HCT116 (cell line): ENCODE measurements around the gene CYP24A1. TPM values are rescaled to one million over a fixed set of nuclear protein-coding genes. Genes with fewer than 3 reads are reported as not detected.
A peak's percentile ranks its signal among the peaks of the same experiment; 100 is the strongest.

Experiments used
- ATAC-seq: fragments of 200-7000 bp; cut with Tn5 transposase; 2 replicates; pipeline ENCODE4 v1.9.1; 2020; ENCODE audit warnings: mild to moderate bottlenecking, moderate library complexity
- BruUV-seq: library from RNA; stranded (reverse); fragments of 400-500 nt; replicated peaks from 2 replicates; lab custom pipeline; 2021; lab: Mats Ljungman, UMichigan
- CTCF ChIA-PET: fragments of 300-600 bp; sonication (Branson Sonifier 250); formaldehyde crosslinking; loops from one replicate; lab custom pipeline; 2021; ENCODE audit warnings: antibody characterized with exemption; lab: Charles Lee
- POLR2A ChIA-PET: fragments of 300-600, 350-600 bp; sonication (Branson Sonifier 250); formaldehyde crosslinking; loops from one replicate; lab custom pipeline; 2021; ENCODE audit warnings: antibody characterized with exemption; lab: Charles Lee
- RAD21 ChIA-PET, 2 experiments: fragments of 300-600 bp; sonication (Branson Sonifier 250); formaldehyde crosslinking; loops; one replicate each; lab custom pipeline; 2023; ENCODE audit warnings: low total read pairs in 2 of 2; ENCODE audit not compliant: uncharacterized antibody in 2 of 2, unreplicated experiment in 2 of 2, low non-redundant PET in 1 of 2; lab: Charles Lee
- DNase-seq: peaks from one replicate; pipeline ENCODE4 v3.0.0-alpha.2; 2010; ENCODE audit warnings: low read depth, low spot score
- H2AFZ ChIP-seq: fragments of 200-600 bp; shearing (Covaris generic), sonication (generic); 2 replicates; pipeline ENCODE4 v1.6.1; 2017; ENCODE audit warnings: low read depth, mixed run types, mixed read lengths, antibody characterized with exemption, low read length; ENCODE audit not compliant: poor library complexity, severe bottlenecking
- H3K27ac ChIP-seq: 2 replicates; pipeline ENCODE4 v1.5.1; 2012; ENCODE audit warnings: low read depth, low read length
- H3K27me3 ChIP-seq: fragments of 200-600 bp; sonication (generic); 2 replicates; pipeline ENCODE4 v1.6.1; 2016; ENCODE audit warnings: mixed run types, low read length, mixed read lengths; ENCODE audit not compliant: insufficient read depth
- H3K36me3 ChIP-seq, 2 experiments: fragments of 200-500 bp in 1 of 2; fragments of 200-600 bp in 1 of 2; sonication (Bioruptor generic) in 1 of 2; sonication (generic) in 1 of 2; 2 replicates each; pipeline versions ENCODE4 v1.5.1 to v1.6.1; 2014 to 2016; ENCODE audit warnings: low read length in 2 of 2, inconsistent platforms in 1 of 2, mixed read lengths in 1 of 2, mixed run types in 1 of 2; ENCODE audit not compliant: insufficient read depth in 2 of 2, control insufficient read depth in 1 of 2
- H3K4me1 ChIP-seq, 2 experiments: fragments of 200-600 bp in 1 of 2; sonication (generic) in 1 of 2; 2 replicates each; pipeline versions ENCODE4 v1.5.1 to v1.6.1; 2012 to 2017; ENCODE audit warnings: low read length in 2 of 2, inconsistent platforms in 1 of 2, mild to moderate bottlenecking in 1 of 2, mixed read lengths in 1 of 2, mixed run types in 1 of 2, moderate library complexity in 1 of 2; ENCODE audit not compliant: insufficient read depth in 2 of 2, control insufficient read depth in 1 of 2
- H3K4me2 ChIP-seq: fragments of 200-600 bp; sonication (generic); 2 replicates; pipeline ENCODE4 v1.6.1; 2017; ENCODE audit warnings: mixed run types, low read length, mixed read lengths
- H3K4me3 ChIP-seq, 2 experiments: fragments of 200-600 bp in 1 of 2; sonication (generic) in 1 of 2; replicated peaks in 1 of 2; 2 replicates each; pipeline ENCODE4 v1.5.1; 2011 to 2016; ENCODE audit warnings: low read length in 2 of 2, control low read depth in 1 of 2, low read depth in 1 of 2, mild to moderate bottlenecking in 1 of 2, mixed read lengths in 1 of 2, mixed run types in 1 of 2
- H3K79me2 ChIP-seq: fragments of 200-600 bp; sonication (generic); 2 replicates; pipeline ENCODE4 v1.6.1; 2017; ENCODE audit warnings: mild to moderate bottlenecking, mixed run types, low read length, moderate library complexity, mixed read lengths; ENCODE audit not compliant: insufficient read depth
- H3K9ac ChIP-seq: fragments of 200-600 bp; sonication (generic); 2 replicates; pipeline ENCODE4 v1.6.1; 2016; ENCODE audit warnings: low read length, mixed read lengths
- H3K9me2 ChIP-seq: fragments of 200-600 bp; sonication (generic), shearing (Covaris generic); 2 replicates; pipeline ENCODE4 v1.6.1; 2017; ENCODE audit warnings: mixed run types, mild to moderate bottlenecking, moderate library complexity; ENCODE audit not compliant: insufficient read depth
- H3K9me3 ChIP-seq, 2 experiments: fragments of 200-500 bp in 1 of 2; fragments of 200-600 bp in 1 of 2; sonication (Bioruptor generic) in 1 of 2; sonication (generic) in 1 of 2; 2 replicates each; pipeline ENCODE4 v1.6.1; 2014 to 2017; ENCODE audit warnings: low read length in 2 of 2, mixed read lengths in 2 of 2, inconsistent platforms in 1 of 2, low read depth in 1 of 2, mild to moderate bottlenecking in 1 of 2, mixed run types in 1 of 2, moderate library complexity in 1 of 2; ENCODE audit not compliant: control insufficient read depth in 1 of 2, insufficient read depth in 1 of 2
- H4K20me1 ChIP-seq: fragments of 200-600 bp; sonication (generic), shearing (Covaris generic); 2 replicates; pipeline ENCODE4 v1.6.1; 2017; ENCODE audit warnings: mixed run types, mild to moderate bottlenecking, moderate library complexity; ENCODE audit not compliant: insufficient read depth
- CBX3 ChIP-seq: IDR thresholded peaks from 2 replicates; pipeline ENCODE4 v1.6.1; 2012; ENCODE audit warnings: low read depth
- EGR1 ChIP-seq: IDR thresholded peaks from 2 replicates; pipeline ENCODE4 v1.6.1; 2012; ENCODE audit warnings: low read depth
- EZH2phosphoT487 ChIP-seq: fragments of 200-600 bp; IDR thresholded peaks from 2 replicates; pipeline ENCODE4 v1.6.1; 2018; ENCODE audit warnings: antibody characterized with exemption, borderline replicate concordance
- POLR2A ChIP-seq: IDR thresholded peaks from 2 replicates; pipeline ENCODE4 v1.7.0; 2011; ENCODE audit warnings: borderline replicate concordance; ENCODE audit not compliant: insufficient read depth, insufficient read length; ENCODE audit errors: extremely low read depth
- POLR2AphosphoS5 ChIP-seq: IDR thresholded peaks from 2 replicates; pipeline ENCODE4 v1.6.1; 2011; ENCODE audit warnings: mild to moderate bottlenecking, low read depth, low read length, moderate library complexity
- SRF ChIP-seq: IDR thresholded peaks from 2 replicates; pipeline ENCODE4 v1.6.1; 2012; ENCODE audit warnings: low read depth
- TCF7L2 ChIP-seq: IDR thresholded peaks from 2 replicates; pipeline ENCODE4 v1.7.0; 2011; ENCODE audit warnings: borderline replicate concordance, inconsistent platforms; ENCODE audit not compliant: insufficient read depth, insufficient read length; ENCODE audit errors: extremely low read depth
- ZBTB33 ChIP-seq: IDR thresholded peaks from 2 replicates; pipeline ENCODE4 v1.6.1; 2011; ENCODE audit warnings: mild to moderate bottlenecking, low read length, moderate library complexity; ENCODE audit not compliant: insufficient replicate concordance; ENCODE audit errors: extremely low read depth
- intact Hi-C: fragments of 100-400 bp; cut with micrococcal nuclease; formaldehyde crosslinking; loops from 2 replicates; pipeline ENCODE4 v1.10.0; 2022
- total RNA-seq: library from RNA; stranded (reverse); gene quantifications from one replicate; pipeline ENCODE4 v1.2.1, GENCODE V29; 2021; ENCODE audit not compliant: unreplicated experiment
- TF ChIP-seq, protein P1 (sequence below), 3 experiments: fragments of 200-600 bp in 1 of 3; sonication (generic) in 1 of 3; IDR thresholded peaks in 2 of 3; conservative IDR thresholded peaks in 1 of 3; 2 replicates each; pipeline ENCODE4 v1.5.1; 2012 to 2017; ENCODE audit warnings: low read depth in 2 of 3, low read length in 2 of 3, antibody characterized with exemption in 1 of 3, borderline replicate concordance in 1 of 3, control low read depth in 1 of 3, mild to moderate bottlenecking in 1 of 3, mixed read lengths in 1 of 3, mixed run types in 1 of 3, moderate library complexity in 1 of 3; ENCODE audit not compliant: insufficient read depth in 1 of 3
- TF ChIP-seq, protein P2 (sequence below): IDR thresholded peaks from 2 replicates; pipeline ENCODE4 v1.6.1; 2012

CYP24A1 gene
- total RNA-seq, 1 experiment from 2014 or later: 267 TPM

GRCh38 chr20:54176610-54177009 lies 2.8 kb upstream of the CYP24A1 start (continued):
- TF ChIP-seq POLR2AphosphoS5: no peak; the same call in 1 of the 2 replicates
- no peak for TF ChIP-seq POLR2A
- TF ChIP-seq EGR1: no peak
- peak; percentile 35; the same call in 1 of the 2 replicates for TF ChIP-seq SRF
- TF ChIP-seq ZBTB33: no peak
- TF ChIP-seq, protein P1, sequence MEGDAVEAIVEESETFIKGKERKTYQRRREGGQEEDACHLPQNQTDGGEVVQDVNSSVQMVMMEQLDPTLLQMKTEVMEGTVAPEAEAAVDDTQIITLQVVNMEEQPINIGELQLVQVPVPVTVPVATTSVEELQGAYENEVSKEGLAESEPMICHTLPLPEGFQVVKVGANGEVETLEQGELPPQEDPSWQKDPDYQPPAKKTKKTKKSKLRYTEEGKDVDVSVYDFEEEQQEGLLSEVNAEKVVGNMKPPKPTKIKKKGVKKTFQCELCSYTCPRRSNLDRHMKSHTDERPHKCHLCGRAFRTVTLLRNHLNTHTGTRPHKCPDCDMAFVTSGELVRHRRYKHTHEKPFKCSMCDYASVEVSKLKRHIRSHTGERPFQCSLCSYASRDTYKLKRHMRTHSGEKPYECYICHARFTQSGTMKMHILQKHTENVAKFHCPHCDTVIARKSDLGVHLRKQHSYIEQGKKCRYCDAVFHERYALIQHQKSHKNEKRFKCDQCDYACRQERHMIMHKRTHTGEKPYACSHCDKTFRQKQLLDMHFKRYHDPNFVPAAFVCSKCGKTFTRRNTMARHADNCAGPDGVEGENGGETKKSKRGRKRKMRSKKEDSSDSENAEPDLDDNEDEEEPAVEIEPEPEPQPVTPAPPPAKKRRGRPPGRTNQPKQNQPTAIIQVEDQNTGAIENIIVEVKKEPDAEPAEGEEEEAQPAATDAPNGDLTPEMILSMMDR (IDR thresholded peaks at IDR 0.05 in 2 of 3, conservative IDR thresholded peaks at IDR 0.05 in 1 of 3; ENCODE audit: borderline replicate concordance in 1 of 3, insufficient read depth in 1 of 3, low read depth in 2 of 3, low read length in 2 of 3): no peak

DNA sequence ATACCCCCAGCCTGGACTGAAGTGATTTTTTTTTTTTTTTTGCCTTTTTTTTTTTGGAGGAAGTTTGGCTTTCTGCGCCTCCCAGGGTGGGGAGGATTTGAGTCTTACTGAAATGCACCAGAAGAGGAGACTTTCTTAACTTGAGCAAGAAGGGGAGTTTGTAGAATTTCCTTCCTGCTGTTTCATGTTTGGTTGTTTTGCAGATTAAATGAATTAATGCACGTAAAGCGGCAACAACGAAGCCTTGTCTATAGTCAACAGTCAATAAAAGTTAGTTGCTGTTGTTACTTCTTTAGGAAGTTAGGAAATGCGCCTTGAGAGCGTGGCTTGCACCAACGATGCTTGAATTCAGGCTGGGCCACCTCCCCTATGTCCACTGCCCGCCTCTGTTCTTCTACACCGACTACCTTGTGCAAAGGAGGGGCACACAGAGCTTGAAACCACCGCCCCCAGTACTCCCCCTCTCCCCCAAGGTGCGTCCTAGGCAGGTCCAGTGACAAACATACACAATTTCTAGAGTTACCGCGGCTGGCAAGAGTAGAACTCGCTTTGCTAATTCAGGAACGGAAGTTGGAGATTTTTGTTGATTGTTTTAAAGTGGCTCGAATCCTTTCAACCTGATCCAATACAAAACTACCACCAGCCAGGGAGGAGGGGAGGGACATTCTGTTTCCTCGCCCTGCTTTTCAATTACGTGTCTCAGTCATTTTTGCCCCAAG lies 830 bp upstream of the CYP24A1 start:
- TF ChIP-seq EZH2phosphoT487: no peak
- TF ChIP-seq, protein P2, sequence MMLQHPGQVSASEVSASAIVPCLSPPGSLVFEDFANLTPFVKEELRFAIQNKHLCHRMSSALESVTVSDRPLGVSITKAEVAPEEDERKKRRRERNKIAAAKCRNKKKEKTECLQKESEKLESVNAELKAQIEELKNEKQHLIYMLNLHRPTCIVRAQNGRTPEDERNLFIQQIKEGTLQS: no peak
- peak; percentile 55 for TF ChIP-seq POLR2A
- peak; percentile 46; the same call in 1 of the 2 replicates for TF ChIP-seq CBX3
- peak; percentile 70 for TF ChIP-seq TCF7L2
- ChIA-PET CTCF (interaction anchor here (0.6 to 2.6 kb wide), 2 partner anchors 71 to 176 kb away, joined by 5 to 13 read pairs; no protein-coding TSS in a partner anchor), RAD21 (interaction anchor here in 1 of 2 experiments (1.2 kb wide), 1 partner anchor 77 kb away, joined by 3 read pairs; no protein-coding TSS in a partner anchor), POLR2A (interaction anchor here (0.7 to 1.3 kb wide), 4 partner anchors 9 to 68 kb away, joined by 3 to 4 read pairs (median 3); no protein-coding TSS in a partner anchor)
- Histone ChIP-seq H3K27me3 (no peaks in the 10 kb centered on the region), H3K4me1 (peaks cover 87 to 97% of the 10 kb centered on the region in 2 experiments), H3K9ac (peak overlapping the region; percentile 82), H3K9me2 (no peaks in the 10 kb centered on the region), H4K20me1 (no peaks in the 10 kb centered on the region), H3K4me3 (peak overlapping the region; percentile 41 to 51), H2AFZ (no peak overlapping the region), H3K36me3 (no peaks in the 10 kb centered on the region), H3K79me2 (peaks cover 47% of the 10 kb centered on the region), H3K27ac (peak overlapping the region; percentile 94), H3K9me3 (no peaks in the 10 kb centered on the region), H3K4me2 (peak overlapping the region; percentile 94)
- BruUV-seq: TSS peak; percentile 63
- intact Hi-C loops: loop anchor here (5.0 kb wide), 1 partner anchor 52 kb away; no protein-coding TSS in a partner anchor
- DNase-seq (no peak), ATAC-seq (peak; percentile 35)
